Left ventricle myocardium inferior (tissue), 1 donor: ENCODE results near the gene MDM4. TPM values are rescaled to one million over a fixed set of nuclear protein-coding genes. Genes with fewer than 3 reads are reported as not detected.

Experiments
- DNase-seq: peaks from one replicate; pipeline ENCODE4 v3.0.0-alpha.2; 2020
- H3K27ac ChIP-seq: fragments of 200-600 bp; replicated peaks from 2 replicates; pipeline ENCODE4 v1.8.0; 2021
- H3K27me3 ChIP-seq: fragments of 200-600 bp; 2 replicates; pipeline ENCODE4 v1.8.0; 2021; ENCODE audit warnings: low read depth
- H3K36me3 ChIP-seq: fragments of 200-600 bp; 2 replicates; pipeline ENCODE4 v1.8.0; 2021
- H3K4me1 ChIP-seq: fragments of 200-600 bp; 2 replicates; pipeline ENCODE4 v1.8.0; 2021
- H3K4me3 ChIP-seq: fragments of 200-600 bp; 2 replicates; pipeline ENCODE4 v1.8.0; 2021; ENCODE audit warnings: mild to moderate bottlenecking, moderate library complexity
- H3K9me3 ChIP-seq: fragments of 200-600 bp; replicated peaks from 2 replicates; pipeline ENCODE4 v1.8.0; 2021
- CTCF ChIP-seq: fragments of 200-600 bp; IDR thresholded peaks from 2 replicates; pipeline ENCODE4 v1.8.0; 2021; ENCODE audit warnings: antibody characterized with exemption, mild to moderate bottlenecking, borderline replicate concordance
- intact Hi-C: fragments of 100-400 bp; cut with micrococcal nuclease; formaldehyde crosslinking; loops from one replicate; pipeline ENCODE4 v1.11.0; 2022
- long read RNA-seq: library from polyadenylated mRNA; unstranded; transcript quantifications from one replicate; pipeline ENCODE4 v2.0.0, GENCODE V29; 2021
- total RNA-seq: library from RNA; stranded (reverse); fragmentation: NEBNext Ultra II Directional; extraction: Animal tissue kit (Norgen Biotek cat#: 25700); gene quantifications from one replicate; pipeline ENCODE4 v1.2.1, GENCODE V29; 2021
- donor health status: DM: no; HTN: yes; CAD: no; lungs with severe emphysema.

MDM4 gene
- 29.3 TPM for total RNA-seq
- long read RNA-seq, full-length matches to known transcripts, result 4 of 6 reads
- long read RNA-seq, partial matches to known transcripts, result 0 of 6 reads
- long read RNA-seq, other reads (novel, unspliced or antisense), result 2 of 6 reads

- Histone ChIP-seq H3K9me3 (no peaks in the 10 kb centered on the region), H3K27me3 (no peaks in the 10 kb centered on the region), H3K4me3 (peak within 1 kb of the TSS; percentile 92), H3K36me3 (peaks cover 5% of the 10 kb centered on the region), H3K4me1 (peaks cover 58% of the 10 kb centered on the region), H3K27ac (peak within 1 kb of the TSS; percentile 93)
- TF ChIP-seq CTCF, result no peak
- intact Hi-C loops, result no loop called here
- peak; percentile 90 for DNase-seq
These were observed at the start of gene MDM4 for GRCh38 chr1:204516180-204516879. Gene MDM4, plus strand, starts transcription at chr1:204516406. Its CDS starts 9,113 bp downstream, at chr1:204525519.

GRCh38 chr1:204466416-204467405 lies 49.5 kb upstream of the MDM4 start:
- no peaks in the 10 kb centered on the region for H3K27me3 ChIP-seq
- peak overlapping the region; percentile 97 for H3K27ac ChIP-seq
- DNase-seq, result peak; percentile 44
- intact Hi-C loops, result no loop called here
- peak overlapping the region; percentile 58 for H3K4me3 ChIP-seq
- H3K9me3 ChIP-seq, result no peaks in the 10 kb centered on the region
- H3K36me3 ChIP-seq, result peaks cover 16% of the 10 kb centered on the region
- no peak for TF ChIP-seq CTCF
- peaks cover 87% of the 10 kb centered on the region for H3K4me1 ChIP-seq

- Histone ChIP-seq H3K4me3 (no peak overlapping the region), H3K36me3 (peaks cover 7% of the 10 kb centered on the region), H3K4me1 (peaks cover 76% of the 10 kb centered on the region), H3K9me3 (no peaks in the 10 kb centered on the region), H3K27me3 (no peaks in the 10 kb centered on the region), H3K27ac (peak overlapping the region; percentile 97)
- no peak for DNase-seq
- intact Hi-C loops, result no loop called here
- TF ChIP-seq CTCF, result no peak
These were observed 48.0 kb upstream of the MDM4 start for GRCh38 chr1:204468206-204468605.

GRCh38 chr1:204468766-204469302 lies 47.4 kb upstream of the MDM4 start:
- H3K4me1 ChIP-seq, result peaks cover 76% of the 10 kb centered on the region
- TF ChIP-seq CTCF, result no peak
- H3K9me3 ChIP-seq, result no peaks in the 10 kb centered on the region
- peak overlapping the region; percentile 97 for H3K27ac ChIP-seq
- peaks cover 1% of the 10 kb centered on the region for H3K36me3 ChIP-seq
- H3K27me3 ChIP-seq, result no peaks in the 10 kb centered on the region
- no peak for DNase-seq
- intact Hi-C loops, result no loop called here
- no peak overlapping the region for H3K4me3 ChIP-seq

- DNase-seq, result peak; percentile 49
- intact Hi-C loops, result no loop called here
- H3K4me1 ChIP-seq, result peaks cover 76% of the 10 kb centered on the region
These were observed 46.9 kb upstream of the MDM4 start for GRCh38 chr1:204469304-204469703.

More at GRCh38 chr1:204469304-204469703, 46.9 kb upstream of the MDM4 start:
- H3K36me3 ChIP-seq, result no peaks in the 10 kb centered on the region
- no peaks in the 10 kb centered on the region for H3K27me3 ChIP-seq
- H3K4me3 ChIP-seq, result no peak overlapping the region
- peak overlapping the region; percentile 97 for H3K27ac ChIP-seq
- no peaks in the 10 kb centered on the region for H3K9me3 ChIP-seq
- no peak for TF ChIP-seq CTCF
